PFSK-1 (cell line): ENCODE data around the gene JPH4.

Experiments
- SIN3A ChIP-seq: IDR thresholded peaks from 2 replicates; pipeline ENCODE4 v1.6.1; 2012; ENCODE audit warnings: mild to moderate bottlenecking, low read length, moderate library complexity, borderline replicate concordance; ENCODE audit not compliant: insufficient read depth
- TAF1 ChIP-seq: IDR thresholded peaks from 2 replicates; pipeline ENCODE4 v1.6.1; 2012; ENCODE audit warnings: low read length, control low read depth, borderline replicate concordance; ENCODE audit not compliant: insufficient read depth

- TF ChIP-seq TAF1 (no peak), SIN3A (no peak)
Measured at GRCh38 chr14:23601845-23602180, 23.2 kb upstream of the JPH4 start.
